Kidney tubule cell (primary cell): Measurements from ENCODE around the gene JMJD7.
A peak's percentile ranks its signal among the peaks of the same experiment; 100 is the strongest.

Experiments
- DNase-seq: peaks from one replicate; pipeline ENCODE4 v3.0.0-alpha.2; 2018; ENCODE audit warnings: low spot score

JMJD7 gene

DNA sequence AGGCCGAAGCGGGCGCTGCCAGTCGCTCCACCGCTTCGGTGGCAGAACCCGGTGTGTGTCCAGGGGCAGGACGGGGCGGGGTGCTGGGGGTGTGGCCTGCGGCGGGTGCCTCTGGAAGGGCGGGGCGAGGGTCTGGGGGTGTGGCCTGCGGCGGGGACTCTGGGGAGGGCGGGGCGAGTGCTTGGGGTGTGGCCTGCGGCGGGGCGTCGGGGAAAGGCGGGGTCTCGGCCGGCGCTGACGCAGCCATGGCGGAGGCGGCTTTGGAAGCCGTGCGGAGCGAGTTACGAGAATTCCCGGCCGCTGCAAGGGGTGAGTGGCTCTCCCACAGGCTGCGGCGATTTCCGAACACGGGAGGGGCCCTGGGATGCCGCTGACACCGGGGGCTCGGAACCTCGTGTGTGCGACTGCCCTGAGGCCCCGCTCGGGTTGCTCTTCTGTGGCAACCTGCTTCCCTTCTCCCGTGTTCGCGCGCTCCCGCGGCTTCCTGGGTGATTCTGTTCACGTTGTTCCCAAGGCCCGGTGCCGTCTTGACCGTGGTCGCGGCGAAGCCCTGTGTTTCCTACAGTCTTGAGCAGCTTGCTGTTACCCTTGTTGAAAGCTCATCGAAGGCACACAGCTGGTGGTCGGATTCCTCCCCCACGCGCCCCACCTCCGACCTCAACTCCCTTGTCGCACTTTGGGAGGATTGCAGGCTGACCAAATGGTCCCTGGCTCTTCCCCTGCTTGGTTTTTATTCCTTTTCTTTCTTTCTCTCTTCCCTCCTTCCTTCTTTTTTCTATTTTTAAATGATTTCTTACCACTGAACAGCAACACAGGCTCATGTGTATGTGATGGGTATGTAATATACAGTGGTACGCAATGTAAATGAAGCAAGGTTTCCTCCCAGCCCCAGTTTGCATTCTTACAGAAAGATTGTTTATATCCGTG lies at the start of gene JMJD7:
JMJD7 (plus strand) TSS at position 213 of the 927 bp plus-strand sequence; CDS start at position 246, 33 bp downstream.
- peak; percentile 87 for DNase-seq

DNA sequence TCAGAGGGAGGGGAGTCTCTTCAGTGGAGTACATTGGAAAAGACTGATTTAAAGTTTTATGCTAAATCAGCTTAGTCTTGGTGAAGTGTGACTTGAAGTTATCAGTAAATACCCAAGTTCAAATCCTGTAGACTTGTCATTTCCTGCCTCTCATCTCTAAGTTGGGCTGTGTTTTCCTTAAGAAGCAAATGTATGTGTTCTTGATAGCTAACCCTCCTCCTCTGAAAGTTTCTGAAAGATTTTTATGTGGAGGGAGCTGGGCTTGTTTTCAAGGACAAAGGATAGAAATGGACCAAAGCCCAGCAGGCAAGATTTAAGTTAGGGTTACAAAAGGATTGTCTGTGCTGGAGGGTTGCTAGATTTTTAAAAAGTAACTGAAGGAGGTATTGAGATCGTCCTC lies 49.4 kb upstream of the JMJD7 start:
- DNase-seq: no peak

DNA sequence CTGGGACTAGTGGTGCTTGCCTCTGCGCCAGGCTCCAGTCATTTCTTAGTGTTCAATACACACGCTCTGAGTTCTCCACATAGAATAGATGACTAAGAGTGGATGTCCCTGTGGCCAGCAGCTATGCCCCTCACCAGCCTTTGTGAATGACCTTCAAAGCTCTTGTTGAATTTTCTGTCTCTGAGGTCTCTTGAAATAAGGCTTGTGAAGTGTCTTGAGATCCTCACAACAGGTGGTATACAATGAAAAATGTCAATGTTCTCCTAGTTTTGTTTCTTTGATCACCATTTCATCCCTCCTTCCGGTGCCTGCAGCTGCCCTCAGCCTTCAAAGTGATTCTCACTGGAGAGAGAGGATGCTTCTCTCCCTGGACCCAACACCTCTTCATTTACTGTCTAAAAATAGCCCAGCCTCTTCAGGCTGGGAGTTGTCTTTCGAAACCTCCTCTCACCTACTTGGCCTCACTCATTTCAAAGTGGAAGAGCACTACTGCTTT lies 48.2 kb upstream of the JMJD7 start:
- DNase-seq: no peak

DNA sequence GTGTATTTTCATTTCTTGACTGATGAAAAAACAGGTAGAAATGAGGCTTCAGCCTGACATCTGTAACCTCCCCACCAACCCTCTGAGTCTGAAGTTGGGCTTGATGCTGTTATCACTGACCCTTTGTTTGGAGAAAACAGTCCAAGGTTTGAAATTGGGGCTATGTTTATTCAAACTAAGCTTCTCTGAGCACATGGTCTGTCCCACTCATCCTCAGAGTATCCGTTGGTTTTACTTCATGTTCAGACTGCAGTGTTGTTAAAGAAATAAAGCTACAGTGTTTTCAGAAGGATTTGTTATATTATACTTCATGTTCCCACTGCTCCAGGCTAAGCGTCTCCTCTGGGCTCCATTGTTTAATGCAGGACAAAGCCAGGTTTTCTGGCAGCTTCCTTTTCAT lies 47.6 kb upstream of the JMJD7 start:
- no peak for DNase-seq

DNA sequence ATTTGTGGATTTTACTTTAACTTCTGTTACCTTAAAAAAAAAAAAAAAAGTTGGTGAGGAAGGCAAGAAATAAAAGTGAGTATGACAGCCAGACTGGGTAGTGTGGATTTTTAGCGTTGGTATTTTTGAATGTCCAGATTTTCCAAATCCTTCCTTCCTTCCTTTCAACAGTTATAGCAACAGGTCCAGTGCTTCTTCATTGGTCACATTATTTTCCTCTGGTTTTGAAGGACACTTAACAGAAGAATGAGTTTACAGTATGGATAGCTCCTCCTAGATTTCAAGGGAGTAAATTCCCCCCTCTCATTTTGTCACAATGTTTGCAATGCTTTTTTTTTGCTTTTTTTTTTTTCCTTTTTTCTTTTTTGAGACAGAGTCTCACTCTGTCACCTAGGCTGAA lies 47.2 kb upstream of the JMJD7 start:
- DNase-seq: no peak

DNA sequence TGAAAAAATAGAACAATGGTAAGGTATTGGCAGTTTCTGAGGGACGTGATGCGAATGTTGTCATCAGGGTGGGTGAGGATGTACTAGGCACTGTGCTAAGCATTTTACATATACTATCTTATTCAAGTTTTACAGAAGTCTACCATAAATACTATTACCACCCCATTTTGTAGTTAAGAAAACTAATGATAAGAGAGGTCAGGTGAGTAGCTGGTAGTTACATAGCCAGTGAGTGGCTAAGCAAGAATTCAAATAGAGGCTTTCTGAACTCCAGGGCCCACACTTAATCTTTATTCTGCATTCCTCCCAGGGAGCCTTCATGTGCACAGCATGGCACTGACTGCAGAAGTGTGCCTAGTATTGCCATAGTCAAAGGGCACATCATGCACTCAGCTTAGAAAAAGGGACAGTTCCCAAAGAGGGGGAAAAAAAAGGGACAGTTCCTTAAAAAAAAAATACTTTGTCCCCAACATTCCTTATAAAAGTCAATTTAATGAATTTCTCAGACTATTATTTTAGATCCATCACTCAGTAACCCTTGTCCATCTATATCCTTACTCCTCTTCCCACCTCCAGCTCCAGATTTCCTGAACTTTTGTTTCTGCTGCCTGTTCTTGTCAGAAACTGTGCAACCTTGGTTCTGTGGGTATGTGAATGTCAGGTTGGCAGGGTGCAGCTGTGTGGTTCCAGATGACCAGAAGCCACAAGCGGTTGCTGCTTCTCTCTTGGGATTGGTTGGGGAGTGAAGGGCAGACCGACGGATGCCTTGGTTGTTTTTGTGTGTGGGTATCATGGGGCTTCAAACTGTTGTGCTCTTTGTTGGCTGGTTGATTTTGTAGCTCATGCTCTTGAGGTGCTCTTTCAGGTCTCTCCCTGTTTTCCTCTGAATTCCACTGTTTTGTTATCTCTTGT lies 45.3 kb upstream of the JMJD7 start:
- no peak for DNase-seq

DNA sequence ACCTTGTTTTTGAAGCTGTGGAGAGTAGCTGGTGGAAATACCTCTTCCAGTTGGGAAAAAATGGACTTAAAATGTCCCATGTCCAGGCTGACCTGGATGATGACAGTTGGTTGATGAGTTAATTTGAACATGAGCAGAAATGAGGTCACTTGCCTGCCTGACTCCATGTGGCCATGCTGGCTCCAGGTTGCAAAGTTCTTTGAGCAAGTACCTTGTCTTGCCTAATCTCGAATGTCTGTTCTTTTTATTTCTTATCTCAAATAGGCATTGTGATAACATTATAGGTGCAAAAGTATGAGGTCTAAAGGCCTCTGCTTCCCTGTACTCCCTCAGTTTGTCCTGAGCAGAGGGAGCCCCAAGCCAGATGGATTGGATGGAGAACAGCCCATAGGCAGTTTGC lies 44.6 kb upstream of the JMJD7 start:
- DNase-seq: no peak

DNA sequence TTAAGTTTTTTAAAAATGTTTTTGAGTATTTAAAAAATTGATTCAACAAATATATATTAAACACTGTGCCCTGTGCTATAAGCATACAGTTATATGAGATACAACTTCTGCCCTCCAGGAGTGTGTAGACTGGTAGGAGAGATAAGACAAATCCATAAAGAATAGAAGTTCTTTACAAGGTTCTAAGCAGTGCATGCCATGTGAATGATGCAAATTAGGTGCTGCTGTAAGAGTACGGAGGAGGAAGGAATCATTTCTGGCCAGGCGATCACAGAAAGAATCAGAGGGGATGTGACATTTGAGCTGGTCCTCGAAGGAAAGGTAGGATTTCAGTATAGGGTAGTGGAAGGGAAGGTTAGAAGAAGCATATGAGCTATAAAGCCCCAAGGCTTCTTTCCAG lies 39.6 kb upstream of the JMJD7 start:
- DNase-seq: no peak

DNA sequence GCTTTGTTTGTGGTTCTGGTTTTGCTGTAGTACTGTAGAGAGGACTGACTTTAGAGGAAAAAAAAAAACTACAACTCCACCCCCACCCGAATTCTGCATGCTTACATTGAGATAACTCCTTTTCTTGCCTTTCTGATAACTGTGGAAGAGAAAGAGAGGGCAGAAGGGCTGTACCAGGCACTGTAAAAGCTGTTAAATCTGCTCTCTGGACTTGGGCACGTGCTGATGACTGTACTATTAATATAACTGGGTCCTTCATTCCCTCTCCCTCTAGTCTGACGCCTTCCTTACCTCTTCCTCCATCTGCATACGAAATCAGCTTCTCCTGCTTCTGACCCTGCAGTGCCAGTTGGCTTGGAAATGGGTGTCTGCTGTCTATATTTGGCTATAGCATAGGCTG lies 38.7 kb upstream of the JMJD7 start:
- no peak for DNase-seq

DNA sequence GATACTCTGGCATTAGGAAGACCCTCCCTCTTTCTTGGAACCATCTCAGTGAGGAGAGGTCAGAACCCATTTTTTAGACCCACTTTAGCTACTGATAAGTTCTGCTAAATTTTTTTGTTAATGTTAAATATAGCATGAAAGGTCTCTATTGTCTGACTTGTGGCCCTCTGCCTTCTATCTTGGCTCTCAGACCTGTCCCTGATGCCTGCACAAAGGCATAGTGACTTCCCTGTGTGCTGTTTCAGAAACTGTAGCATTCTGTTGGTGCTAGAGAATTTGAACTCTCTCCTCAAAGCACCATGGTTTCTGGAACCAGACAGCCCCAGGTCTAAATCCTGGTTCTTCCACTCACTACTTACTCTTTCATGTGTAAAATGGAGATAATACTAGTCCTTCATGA lies 38.2 kb upstream of the JMJD7 start:
- no peak for DNase-seq

DNA sequence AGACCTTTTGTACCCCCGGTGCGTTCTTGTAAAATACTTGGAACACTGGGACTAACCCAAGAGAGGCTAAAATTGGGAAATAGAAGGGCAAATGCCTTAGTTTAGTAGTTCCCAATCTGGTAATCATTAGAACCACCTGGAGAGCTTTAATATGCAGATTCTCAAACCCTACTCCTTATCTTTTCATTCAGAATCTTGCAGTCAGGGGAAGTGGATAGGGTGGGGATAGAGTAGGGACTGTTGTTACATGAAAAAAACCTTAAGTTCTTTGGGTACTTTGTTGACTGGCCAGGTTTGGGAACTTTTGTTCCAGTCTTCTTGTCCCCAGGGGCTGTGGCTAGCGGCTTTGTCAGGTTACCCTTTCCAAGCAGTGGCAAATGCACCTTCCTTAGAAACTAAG lies 37.7 kb upstream of the JMJD7 start:
- no peak for DNase-seq

DNA sequence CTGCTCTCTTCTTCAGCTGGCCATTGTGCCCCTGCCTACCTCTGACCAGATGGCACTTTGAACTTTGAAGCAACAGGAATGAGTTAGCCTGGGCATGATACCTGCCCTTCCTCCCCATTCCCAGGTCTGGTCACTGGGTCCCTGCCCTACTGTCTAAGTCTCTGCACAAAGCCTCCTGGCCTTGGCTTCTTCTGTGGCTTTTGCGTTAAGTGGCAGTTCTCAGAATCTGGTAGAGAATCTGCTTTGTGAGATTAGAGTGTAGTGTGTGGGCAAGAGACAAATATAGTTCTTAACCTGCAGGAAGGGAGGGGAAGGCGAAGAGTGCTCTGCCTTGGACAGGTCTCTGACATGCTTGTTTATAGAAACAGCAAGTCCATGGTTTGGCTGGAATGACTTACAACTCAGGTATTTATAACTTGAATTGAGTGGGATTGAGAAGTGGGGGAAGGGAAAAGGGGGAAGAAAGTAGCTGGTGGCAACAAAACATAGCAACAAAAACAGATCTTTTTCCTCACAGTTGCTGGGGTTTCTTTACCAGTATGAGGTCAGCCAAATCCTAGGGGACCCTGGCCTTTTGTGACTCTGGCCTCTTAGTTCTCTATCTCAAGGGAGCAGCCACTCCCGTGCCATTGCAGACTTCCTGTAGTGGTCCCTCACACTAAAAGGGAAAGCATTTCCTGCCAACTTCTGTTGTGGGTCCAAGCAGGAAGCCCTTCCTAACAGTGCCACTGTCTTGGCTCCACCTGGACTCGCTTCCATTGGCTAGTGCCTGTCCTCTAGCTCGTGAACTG lies 36.9 kb upstream of the JMJD7 start:
- DNase-seq: peak; percentile 89

DNA sequence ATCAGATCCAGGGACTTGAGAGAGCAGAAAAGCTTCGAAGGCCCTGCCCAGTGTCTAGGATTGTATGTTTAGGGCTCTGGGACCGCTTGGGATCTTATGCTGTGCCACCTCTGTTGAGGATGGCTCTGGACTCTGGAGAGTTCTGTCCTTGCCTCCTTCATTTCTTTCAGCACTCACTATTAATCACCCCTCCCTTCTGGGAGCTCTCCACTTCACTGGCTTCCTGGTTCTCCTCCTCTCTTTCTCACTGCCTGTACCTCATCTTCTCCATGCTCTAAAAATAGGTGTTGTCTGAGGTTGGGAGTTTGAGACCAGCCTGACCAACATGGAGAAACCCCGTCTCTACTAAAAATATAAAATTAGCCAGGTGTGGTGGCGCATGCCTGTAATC lies 36.4 kb upstream of the JMJD7 start:
- peak; percentile 40 for DNase-seq

DNA sequence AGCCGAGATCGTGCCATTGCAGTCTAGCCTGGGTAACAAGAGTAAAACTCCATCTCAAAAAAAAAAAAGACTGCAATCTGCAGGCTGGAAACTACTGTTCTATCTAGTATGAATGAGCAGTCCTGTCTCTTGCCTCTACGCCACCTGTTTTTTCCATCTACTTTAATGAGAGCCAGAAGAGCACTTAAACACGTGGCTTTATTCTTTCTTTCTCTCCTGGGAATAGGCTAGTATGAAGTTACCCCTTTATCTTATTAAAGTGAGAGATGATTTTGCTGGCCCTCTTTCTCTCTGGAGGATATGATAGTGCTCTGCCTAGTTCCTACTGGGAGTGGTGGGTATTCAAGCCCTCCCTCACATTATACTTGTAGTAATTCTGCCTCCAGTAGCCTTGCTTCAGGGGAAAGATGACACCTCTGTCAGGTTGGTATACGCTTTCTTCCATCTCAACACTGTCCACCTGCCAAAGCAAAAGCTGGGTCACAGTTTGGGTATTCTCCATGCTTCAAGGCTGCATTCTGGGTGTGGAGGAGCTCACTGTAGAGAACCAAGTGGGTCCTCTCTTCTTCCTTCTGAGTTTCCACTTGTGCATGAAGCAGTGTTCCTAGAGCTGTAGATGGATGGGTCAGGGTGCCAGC lies 35.8 kb upstream of the JMJD7 start:
- DNase-seq: no peak

DNA sequence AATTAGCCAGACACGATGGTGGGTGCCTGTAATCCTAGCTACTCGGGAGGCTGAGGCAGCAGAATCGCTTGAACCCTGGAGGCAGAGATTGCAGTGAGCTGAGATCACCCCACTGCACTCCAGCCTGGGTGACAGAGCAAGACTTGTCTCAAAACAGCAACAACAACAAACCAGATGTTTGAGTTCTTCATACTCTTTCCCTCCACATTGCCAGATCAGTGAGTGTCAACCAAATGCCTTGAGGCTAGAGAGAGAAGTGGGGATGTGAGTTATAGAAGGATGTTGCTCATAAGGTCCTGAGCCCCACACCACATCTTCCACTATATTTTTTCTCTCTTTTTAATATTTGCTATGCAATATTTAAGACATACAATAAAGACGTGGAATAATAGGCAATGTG lies 33.8 kb upstream of the JMJD7 start:
- DNase-seq: no peak

DNA sequence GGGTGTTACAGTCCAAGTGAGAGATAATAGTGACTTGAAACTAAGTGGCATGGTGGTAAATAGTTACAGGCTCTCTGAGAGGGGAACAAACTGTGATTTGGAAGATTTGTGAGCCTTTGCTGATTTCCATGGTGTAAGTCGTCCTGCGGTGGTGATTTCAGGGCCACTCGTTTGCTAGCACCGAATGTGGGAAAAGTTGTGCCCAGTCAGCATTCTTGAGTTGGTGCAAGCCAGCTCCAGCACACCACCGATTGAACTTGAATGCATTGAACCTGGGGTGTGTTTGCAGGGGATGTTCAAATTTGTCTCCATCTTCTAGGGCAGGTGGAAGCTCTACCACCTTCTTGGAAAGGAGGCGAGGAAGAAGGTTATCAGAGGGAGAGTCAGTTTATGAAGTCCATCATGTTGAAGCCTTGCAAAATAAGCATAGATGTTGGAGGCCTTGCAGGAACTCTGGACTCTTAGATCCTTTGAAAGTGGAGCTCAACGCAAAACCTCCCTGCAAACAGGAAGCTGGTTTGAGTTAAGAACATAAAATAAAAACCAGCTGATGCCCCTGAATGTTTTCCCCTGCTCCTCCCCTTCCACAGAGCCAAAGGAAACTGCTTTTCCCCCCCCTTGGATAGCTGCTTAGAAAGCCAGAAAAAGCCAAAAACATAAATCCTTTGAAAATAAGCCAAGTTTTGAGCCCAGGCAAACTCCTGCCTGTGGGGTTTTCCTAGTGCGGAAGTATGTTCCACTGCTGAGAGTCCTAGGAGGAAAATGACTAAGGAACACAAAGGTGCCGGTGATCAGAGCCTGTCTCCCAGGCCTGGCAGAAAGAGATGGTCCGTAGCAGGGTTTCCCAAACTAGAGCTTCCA lies 31.7 kb upstream of the JMJD7 start:
- peak; percentile 49 for DNase-seq

DNA sequence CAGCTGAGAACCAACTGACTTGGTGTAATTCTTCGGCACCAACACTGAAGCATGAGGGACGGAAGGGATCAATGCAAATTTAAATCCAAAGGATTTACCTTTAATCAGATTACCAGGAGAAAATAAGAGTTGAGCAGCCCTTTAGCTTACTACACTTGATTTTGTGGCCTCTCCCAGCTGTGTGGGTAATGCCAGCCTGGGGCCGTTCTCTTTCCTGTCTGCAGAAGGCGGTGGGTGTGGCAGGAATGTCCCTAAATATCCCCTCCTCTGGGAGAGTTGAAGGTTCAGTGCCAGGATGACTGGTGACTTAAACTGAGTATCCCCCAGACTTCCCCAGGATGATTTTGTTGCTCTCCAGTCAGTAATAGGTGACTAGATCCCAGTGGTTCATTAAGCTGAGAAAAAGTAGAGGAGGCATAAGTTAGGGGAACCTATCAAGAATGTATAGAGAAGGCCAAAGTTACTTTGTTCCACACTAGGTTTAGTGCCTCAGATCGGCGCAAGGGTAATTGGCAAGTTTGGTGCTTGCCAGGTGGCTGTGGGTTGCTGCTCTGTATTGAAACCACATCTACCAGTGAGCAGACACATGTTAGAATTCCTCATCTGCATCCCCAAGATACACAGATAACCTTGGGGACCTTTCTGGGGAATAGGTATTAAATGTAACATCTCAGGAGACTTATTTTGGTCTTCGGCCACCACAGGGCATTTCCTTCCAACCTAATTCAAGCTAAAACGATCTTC lies 30.5 kb upstream of the JMJD7 start:
- no peak for DNase-seq

DNA sequence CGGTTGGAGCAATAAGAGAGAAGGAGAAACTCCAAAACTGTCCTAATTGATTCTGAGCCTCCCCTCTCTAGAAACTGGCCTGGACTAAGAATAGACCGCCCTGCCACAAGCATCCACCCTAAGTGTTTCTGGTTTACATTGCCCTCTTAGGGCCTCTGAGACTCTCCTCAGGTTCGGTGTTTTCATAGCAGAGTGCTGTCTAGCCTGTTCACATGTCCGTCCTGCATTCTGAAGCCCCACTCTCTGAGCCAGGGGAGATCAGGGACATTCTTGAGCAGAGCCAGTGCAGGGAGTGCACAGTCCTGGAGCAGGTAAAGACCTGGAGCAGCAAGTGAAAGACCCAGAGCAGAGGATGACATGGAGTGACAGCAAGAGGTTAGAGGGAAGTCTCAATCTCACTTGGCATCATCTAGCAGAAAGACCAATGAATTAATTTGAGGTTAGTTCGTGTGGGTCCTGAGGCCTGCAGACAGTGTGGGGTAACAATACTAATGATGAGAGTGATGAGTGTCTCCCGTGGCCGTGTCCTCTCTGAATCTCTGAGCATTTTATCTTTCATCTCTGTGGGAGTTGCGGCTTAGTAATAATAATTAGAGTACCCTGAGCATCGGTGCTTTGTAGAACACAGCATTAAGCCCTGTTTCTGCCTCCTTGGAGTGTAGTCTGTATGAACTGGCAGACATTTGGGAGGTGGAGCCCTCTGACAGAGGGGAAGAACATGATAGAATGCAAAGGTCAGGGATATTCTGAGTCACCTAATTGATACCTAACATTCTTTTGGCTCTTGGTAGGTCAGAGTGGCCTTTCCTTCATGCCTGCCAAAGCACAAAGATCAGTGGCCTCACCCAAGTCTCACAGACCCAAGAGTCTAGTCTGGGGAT lies 29.0 kb upstream of the JMJD7 start:
- DNase-seq: peak; percentile 76

DNA sequence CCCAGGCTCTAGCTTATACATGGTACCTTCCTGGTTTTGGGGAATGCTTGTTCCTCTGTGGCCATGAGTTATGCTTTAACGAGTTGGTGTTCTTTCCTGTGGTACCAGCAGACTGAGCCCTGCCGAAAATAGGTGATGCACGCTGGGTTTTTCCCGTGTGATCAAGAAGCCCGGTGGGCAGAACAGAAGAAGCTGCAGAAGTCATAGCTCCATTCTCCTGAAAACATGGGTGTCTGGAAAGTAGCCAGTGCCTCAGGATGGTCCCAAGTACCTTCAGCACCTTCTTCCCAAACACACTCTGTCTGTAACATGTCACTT lies 28.4 kb upstream of the JMJD7 start:
- no peak for DNase-seq
